NB4 (cell line): ENCODE results near the gene LNPEP.

Experiments
- MAX ChIP-seq: IDR thresholded peaks from 2 replicates; pipeline ENCODE4 v1.6.1; 2011; ENCODE audit warnings: low read depth, low read length
- MYC ChIP-seq: IDR thresholded peaks from 2 replicates; pipeline ENCODE4 v1.6.1; 2011; ENCODE audit warnings: low read depth, low read length
- POLR2A ChIP-seq: IDR thresholded peaks from 2 replicates; pipeline ENCODE4 v1.6.1; 2011; ENCODE audit warnings: mild to moderate bottlenecking; ENCODE audit not compliant: insufficient read length; ENCODE audit errors: extremely low read depth
- TF ChIP-seq, protein P1 (sequence below): IDR thresholded peaks from one replicate; pipeline ENCODE4 v1.5.1; 2012; ENCODE audit warnings: low read depth, low read length

- TF ChIP-seq, protein P1, sequence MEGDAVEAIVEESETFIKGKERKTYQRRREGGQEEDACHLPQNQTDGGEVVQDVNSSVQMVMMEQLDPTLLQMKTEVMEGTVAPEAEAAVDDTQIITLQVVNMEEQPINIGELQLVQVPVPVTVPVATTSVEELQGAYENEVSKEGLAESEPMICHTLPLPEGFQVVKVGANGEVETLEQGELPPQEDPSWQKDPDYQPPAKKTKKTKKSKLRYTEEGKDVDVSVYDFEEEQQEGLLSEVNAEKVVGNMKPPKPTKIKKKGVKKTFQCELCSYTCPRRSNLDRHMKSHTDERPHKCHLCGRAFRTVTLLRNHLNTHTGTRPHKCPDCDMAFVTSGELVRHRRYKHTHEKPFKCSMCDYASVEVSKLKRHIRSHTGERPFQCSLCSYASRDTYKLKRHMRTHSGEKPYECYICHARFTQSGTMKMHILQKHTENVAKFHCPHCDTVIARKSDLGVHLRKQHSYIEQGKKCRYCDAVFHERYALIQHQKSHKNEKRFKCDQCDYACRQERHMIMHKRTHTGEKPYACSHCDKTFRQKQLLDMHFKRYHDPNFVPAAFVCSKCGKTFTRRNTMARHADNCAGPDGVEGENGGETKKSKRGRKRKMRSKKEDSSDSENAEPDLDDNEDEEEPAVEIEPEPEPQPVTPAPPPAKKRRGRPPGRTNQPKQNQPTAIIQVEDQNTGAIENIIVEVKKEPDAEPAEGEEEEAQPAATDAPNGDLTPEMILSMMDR, result no peak
- no peak for TF ChIP-seq POLR2A
- TF ChIP-seq MYC, result no peak
- TF ChIP-seq MAX, result no peak
These were observed 42.5 kb upstream of the LNPEP start for GRCh38 chr5:96893342-96893741.
